ENCODE results near the gene P2RY14.

P2RY14 gene

DNA sequence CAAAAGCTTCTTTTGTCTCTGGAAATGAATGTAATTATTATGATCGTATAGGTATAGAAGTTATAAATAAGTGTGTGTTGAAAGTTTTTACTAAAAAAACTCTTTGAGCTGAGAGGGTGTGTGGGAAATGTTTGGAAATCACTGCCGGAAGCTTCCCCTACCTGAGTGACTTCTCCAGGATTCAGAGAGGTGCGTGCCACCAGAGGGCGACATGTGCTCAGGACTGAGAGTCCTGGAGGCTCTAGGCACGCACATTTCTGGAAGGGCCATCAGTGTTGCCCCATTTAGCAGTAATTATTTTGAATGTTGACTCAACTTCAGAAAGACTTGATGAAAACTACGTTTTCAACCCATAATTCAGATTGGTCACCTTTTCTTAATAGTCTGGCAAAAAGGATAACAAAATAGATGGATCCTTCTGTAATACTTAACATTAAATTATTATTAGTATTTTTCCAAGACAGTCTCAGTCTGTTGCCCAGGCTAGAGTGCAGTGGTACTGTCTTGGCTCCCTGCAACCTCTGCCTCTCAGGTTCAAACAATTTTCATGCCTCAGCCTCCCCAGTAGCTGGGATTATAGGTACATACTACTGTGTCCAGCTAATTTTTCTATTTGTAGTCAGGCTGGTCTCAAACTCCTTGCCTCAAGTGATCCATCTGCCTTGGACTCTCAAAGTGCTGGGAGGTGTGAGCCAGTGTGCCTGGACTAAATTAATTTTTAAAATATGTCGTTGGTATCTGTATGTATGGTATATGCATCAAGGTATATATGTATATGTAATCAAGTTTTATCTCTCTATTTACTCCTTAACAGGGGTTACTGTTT is 109.9 kb downstream of the P2RY14 start:
- TF ChIP-seq, protein P1, sequence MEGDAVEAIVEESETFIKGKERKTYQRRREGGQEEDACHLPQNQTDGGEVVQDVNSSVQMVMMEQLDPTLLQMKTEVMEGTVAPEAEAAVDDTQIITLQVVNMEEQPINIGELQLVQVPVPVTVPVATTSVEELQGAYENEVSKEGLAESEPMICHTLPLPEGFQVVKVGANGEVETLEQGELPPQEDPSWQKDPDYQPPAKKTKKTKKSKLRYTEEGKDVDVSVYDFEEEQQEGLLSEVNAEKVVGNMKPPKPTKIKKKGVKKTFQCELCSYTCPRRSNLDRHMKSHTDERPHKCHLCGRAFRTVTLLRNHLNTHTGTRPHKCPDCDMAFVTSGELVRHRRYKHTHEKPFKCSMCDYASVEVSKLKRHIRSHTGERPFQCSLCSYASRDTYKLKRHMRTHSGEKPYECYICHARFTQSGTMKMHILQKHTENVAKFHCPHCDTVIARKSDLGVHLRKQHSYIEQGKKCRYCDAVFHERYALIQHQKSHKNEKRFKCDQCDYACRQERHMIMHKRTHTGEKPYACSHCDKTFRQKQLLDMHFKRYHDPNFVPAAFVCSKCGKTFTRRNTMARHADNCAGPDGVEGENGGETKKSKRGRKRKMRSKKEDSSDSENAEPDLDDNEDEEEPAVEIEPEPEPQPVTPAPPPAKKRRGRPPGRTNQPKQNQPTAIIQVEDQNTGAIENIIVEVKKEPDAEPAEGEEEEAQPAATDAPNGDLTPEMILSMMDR (IDR thresholded peaks at IDR 0.05; ENCODE audit: control insufficient read depth, extremely low read depth, insufficient read depth) = peak; percentile 91
- H3K4me3 ChIP-seq (ENCODE audit: low read depth, low read length) = no peak overlapping the region
- DNase-seq (ENCODE audit: low read depth) = peak; percentile 17

DNA sequence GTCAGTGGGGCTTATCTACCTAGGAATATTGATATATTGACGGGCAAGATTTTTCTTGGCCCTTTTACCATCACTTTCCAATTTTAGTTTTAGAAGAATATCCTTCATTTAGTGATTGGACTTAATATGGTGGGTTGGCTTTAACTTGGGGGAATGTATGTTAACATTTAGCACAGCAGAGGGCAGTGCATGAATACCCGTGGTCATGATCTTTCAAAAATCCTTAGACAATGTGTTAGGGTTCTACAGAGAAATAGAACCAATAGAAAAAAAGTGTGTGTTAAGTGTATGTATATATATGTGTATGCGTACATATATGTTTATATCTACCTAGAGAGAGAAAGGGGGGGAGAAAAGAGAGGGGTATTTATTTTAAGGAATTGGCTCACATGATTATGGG is 112.2 kb downstream of the P2RY14 start:
- TF ChIP-seq, protein P1 (IDR thresholded peaks at IDR 0.05; ENCODE audit: control insufficient read depth, extremely low read depth, insufficient read depth) = 0 out of 2 replicates have a peak, but pooled peaks have one; percentile 18
- DNase-seq (ENCODE audit: low read depth) = no peak
- H3K4me3 ChIP-seq (ENCODE audit: low read depth, low read length) = no peak overlapping the region

DNA sequence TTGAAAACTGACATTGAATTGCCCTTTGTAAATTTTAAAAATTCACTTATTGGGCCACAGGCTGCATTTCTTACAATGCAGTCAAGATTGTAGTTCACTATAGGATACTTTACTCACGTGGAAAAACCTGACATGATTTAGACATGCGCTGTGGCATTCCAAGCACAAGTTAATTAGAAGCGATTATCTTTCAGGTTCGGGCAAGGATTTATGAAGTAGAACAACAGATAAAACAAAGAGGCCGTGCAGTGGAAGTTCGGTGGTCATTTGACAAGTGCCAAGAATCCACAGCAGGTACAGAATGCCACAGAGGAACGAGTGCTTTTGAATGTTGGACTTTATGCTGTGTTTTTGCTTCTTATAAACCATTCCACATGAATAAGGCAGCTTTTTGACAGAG is 113.1 kb downstream of the P2RY14 start:
- TF ChIP-seq, protein P1 (IDR thresholded peaks at IDR 0.05; ENCODE audit: control insufficient read depth, extremely low read depth, insufficient read depth) = no peak
- DNase-seq (ENCODE audit: low read depth) = no peak
- H3K4me3 ChIP-seq (ENCODE audit: low read depth, low read length) = no peak overlapping the region
